Caco-2 (cell line): ENCODE data around the gene CDH10. TPM values are rescaled to one million over a fixed set of nuclear protein-coding genes. Genes with fewer than 3 reads are reported as not detected.

Experiments used
- BruUV-seq: library from RNA; stranded (reverse); fragments of 400-500 nt; replicated peaks from 2 replicates; lab custom pipeline; 2021; lab: Mats Ljungman, UMichigan
- CTCF ChIA-PET: fragments of 300-600 bp; sonication (Branson Sonifier 250); formaldehyde crosslinking; loops from one replicate; lab custom pipeline; 2022; ENCODE audit warnings: antibody characterized with exemption; lab: Charles Lee
- POLR2A ChIA-PET: fragments of 300-600 bp; sonication (Branson Sonifier 250); formaldehyde crosslinking; loops from one replicate; lab custom pipeline; 2022; ENCODE audit warnings: antibody characterized with exemption; lab: Charles Lee
- DNase-seq, 2 experiments: peaks; one replicate each; pipeline versions ENCODE4 v3.0.0 to v3.0.0-alpha.2; 2020 to 2022
- H3K27me3 ChIP-seq: replicated peaks from 2 replicates; pipeline ENCODE4 v1.6.0; 2011; ENCODE audit warnings: low read length; ENCODE audit not compliant: control insufficient read depth, insufficient read depth
- H3K36me3 ChIP-seq: 2 replicates; pipeline ENCODE4 v1.5.1; 2011; ENCODE audit warnings: low read length; ENCODE audit not compliant: control insufficient read depth, insufficient read depth
- H3K4me1 ChIP-seq: fragments of 250-450 bp; sonication (Bioruptor Pico); 2 replicates; pipeline ENCODE4 v1.5.1; 2020; ENCODE audit warnings: mild to moderate bottlenecking
- H3K4me3 ChIP-seq: 2 replicates; pipeline ENCODE4 v1.5.1; 2011; ENCODE audit warnings: low read depth, mild to moderate bottlenecking, control low read depth, low read length
- H3K9me3 ChIP-seq: fragments of 250-450 bp; sonication (Bioruptor Pico); 2 replicates; pipeline ENCODE4 v1.5.1; 2020; ENCODE audit warnings: mild to moderate bottlenecking, moderate library complexity
- H3K27ac Mint-ChIP-seq: one replicate; pipeline ENCODE4 v1.8.0; 2022; ENCODE audit warnings: mixed read lengths; ENCODE audit not compliant: unreplicated experiment
- H3K27me3 Mint-ChIP-seq: one replicate; pipeline ENCODE4 v1.8.0; 2022; ENCODE audit warnings: mixed read lengths; ENCODE audit not compliant: insufficient read depth, unreplicated experiment
- H3K36me3 Mint-ChIP-seq: one replicate; pipeline ENCODE4 v1.8.0; 2022; ENCODE audit warnings: mild to moderate bottlenecking, mixed read lengths; ENCODE audit not compliant: insufficient read depth, unreplicated experiment
- H3K4me1 Mint-ChIP-seq: one replicate; pipeline ENCODE4 v1.8.0; 2022; ENCODE audit warnings: low read depth, mixed read lengths; ENCODE audit not compliant: unreplicated experiment
- H3K4me3 Mint-ChIP-seq: one replicate; pipeline ENCODE4 v1.8.0; 2022; ENCODE audit warnings: mild to moderate bottlenecking, moderate library complexity, mixed read lengths; ENCODE audit not compliant: unreplicated experiment
- H3K9me3 Mint-ChIP-seq: one replicate; pipeline ENCODE4 v1.8.0; 2022; ENCODE audit warnings: mixed read lengths; ENCODE audit not compliant: unreplicated experiment
- intact Hi-C: fragments of 100-400 bp; cut with micrococcal nuclease; formaldehyde crosslinking; loops from one replicate; pipeline ENCODE4 v1.10.0; 2022; ENCODE audit not compliant: unreplicated experiment
- total RNA-seq: library from RNA; stranded (reverse); gene quantifications from 2 replicates; pipeline ENCODE4 v1.2.3, GENCODE V29; 2022
- TF ChIP-seq, protein P1 (sequence below), 2 experiments: fragments of 200-600 bp in 1 of 2; IDR thresholded peaks; 1 replicate in 1 of 2; 2 replicates in 1 of 2; pipeline versions ENCODE4 v1.5.1 to v1.8.0; 2011 to 2022; ENCODE audit warnings: antibody characterized with exemption in 1 of 2, control low read depth in 1 of 2, inconsistent platforms in 1 of 2, low read depth in 1 of 2, low read length in 1 of 2, mild to moderate bottlenecking in 1 of 2, moderate library complexity in 1 of 2; ENCODE audit not compliant: insufficient read depth in 1 of 2, severe bottlenecking in 1 of 2, unreplicated experiment in 1 of 2

The CDH10 gene
- total RNA-seq, 1 experiment from 2014 or later, result not detected

DNA sequence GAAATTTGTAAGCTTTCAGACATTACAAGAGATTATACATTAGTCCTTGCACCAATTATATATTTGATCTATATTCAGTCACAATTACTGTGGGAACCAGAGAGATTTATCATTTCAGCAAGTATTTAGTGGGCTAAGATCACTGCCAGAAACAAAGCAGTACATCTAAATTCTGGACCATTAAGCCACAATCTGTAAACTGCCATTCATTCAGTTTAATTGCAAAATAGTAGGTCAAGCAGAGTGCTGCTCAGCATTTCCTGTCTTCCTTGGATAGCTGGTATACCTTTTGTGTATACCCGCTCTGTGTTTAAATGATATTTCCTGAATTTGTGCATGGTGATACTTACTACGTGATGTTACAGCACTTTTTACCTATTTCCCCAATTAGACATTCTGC is 42.6 kb downstream of the CDH10 start:
- H3K4me3 ChIP-seq, result no peak overlapping the region
- Mint-ChIP-seq H3K27ac (no peak overlapping the region), H3K36me3 (no peaks in the 10 kb centered on the region), H3K4me1 (no peaks in the 10 kb centered on the region), H3K27me3 (peaks cover 2% of the 10 kb centered on the region), H3K4me3 (no peak overlapping the region), H3K9me3 (no peaks in the 10 kb centered on the region)
- ChIA-PET POLR2A (no interaction called here), CTCF (no interaction called here)
- intact Hi-C loops, result no loop called here
- H3K4me1 ChIP-seq, result no peaks in the 10 kb centered on the region
- H3K36me3 ChIP-seq, result no peaks in the 10 kb centered on the region
- no peaks in the 10 kb centered on the region for H3K27me3 ChIP-seq
- TF ChIP-seq, protein P1, sequence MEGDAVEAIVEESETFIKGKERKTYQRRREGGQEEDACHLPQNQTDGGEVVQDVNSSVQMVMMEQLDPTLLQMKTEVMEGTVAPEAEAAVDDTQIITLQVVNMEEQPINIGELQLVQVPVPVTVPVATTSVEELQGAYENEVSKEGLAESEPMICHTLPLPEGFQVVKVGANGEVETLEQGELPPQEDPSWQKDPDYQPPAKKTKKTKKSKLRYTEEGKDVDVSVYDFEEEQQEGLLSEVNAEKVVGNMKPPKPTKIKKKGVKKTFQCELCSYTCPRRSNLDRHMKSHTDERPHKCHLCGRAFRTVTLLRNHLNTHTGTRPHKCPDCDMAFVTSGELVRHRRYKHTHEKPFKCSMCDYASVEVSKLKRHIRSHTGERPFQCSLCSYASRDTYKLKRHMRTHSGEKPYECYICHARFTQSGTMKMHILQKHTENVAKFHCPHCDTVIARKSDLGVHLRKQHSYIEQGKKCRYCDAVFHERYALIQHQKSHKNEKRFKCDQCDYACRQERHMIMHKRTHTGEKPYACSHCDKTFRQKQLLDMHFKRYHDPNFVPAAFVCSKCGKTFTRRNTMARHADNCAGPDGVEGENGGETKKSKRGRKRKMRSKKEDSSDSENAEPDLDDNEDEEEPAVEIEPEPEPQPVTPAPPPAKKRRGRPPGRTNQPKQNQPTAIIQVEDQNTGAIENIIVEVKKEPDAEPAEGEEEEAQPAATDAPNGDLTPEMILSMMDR (IDR thresholded peaks at IDR 0.05; ENCODE audit: insufficient read depth in 1 of 2, low read depth in 1 of 2, low read length in 1 of 2, severe bottlenecking in 1 of 2, unreplicated experiment in 1 of 2), result no peak
- BruUV-seq, result no TSS peak
- H3K9me3 ChIP-seq, result no peaks in the 10 kb centered on the region
- no peak for DNase-seq

DNA sequence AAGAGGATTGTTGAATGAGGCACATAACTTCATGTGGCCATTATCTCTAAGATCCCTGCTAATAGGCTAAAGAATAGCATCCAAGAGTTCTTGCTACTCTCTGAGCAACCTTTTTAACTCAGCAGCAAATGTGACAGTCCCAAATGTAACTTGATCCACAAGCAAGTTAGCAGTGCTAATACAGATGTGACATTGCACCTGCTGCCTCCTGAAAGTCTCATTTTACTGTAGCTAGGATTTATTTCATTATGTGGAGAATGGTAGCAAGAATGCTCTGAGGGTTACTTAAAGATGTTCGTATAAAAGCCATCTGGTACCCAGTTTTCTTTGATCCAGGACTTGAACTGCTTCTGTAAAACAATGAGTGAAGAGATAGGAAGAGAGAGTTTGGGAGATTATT is 45.8 kb downstream of the CDH10 start:
- no TSS peak for BruUV-seq
- no peaks in the 10 kb centered on the region for H3K27me3 Mint-ChIP-seq
- Histone ChIP-seq H3K4me3 (no peak overlapping the region), H3K36me3 (no peaks in the 10 kb centered on the region), H3K4me1 (no peaks in the 10 kb centered on the region), H3K27me3 (no peaks in the 10 kb centered on the region), H3K9me3 (no peaks in the 10 kb centered on the region)
- DNase-seq, result no peak
- no peaks in the 10 kb centered on the region for H3K9me3 Mint-ChIP-seq
- no peak overlapping the region for H3K27ac Mint-ChIP-seq
- H3K4me3 Mint-ChIP-seq, result no peak overlapping the region
- TF ChIP-seq, protein P1 (IDR thresholded peaks at IDR 0.05; ENCODE audit: insufficient read depth in 1 of 2, low read depth in 1 of 2, low read length in 1 of 2, severe bottlenecking in 1 of 2, unreplicated experiment in 1 of 2), result no peak
- ChIA-PET CTCF (no interaction called here), POLR2A (no interaction called here)
- intact Hi-C loops, result no loop called here
- no peaks in the 10 kb centered on the region for H3K4me1 Mint-ChIP-seq
- no peaks in the 10 kb centered on the region for H3K36me3 Mint-ChIP-seq

DNA sequence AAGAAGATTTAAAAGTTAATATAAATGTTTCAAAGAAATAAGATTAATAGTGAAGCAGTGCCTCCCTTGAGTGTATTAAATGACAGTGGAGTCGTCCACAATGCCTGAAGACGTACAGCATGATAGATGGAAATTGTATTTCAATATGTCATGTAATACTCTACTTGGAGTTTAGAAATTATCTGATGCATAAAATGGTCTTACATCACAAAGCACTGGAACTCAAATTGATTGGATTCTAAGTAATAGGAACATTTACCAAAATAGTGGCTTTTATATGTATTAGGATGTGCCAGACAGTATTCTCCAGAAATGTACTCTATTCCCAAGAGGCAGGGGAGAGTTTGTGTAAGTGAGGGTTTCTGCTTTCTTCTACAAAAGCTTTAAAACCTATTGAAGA is 49.4 kb downstream of the CDH10 start:
- H3K4me1 Mint-ChIP-seq, result no peaks in the 10 kb centered on the region
- intact Hi-C loops, result no loop called here
- Histone ChIP-seq H3K36me3 (no peaks in the 10 kb centered on the region), H3K27me3 (no peaks in the 10 kb centered on the region), H3K4me3 (no peak overlapping the region), H3K4me1 (no peaks in the 10 kb centered on the region), H3K9me3 (no peaks in the 10 kb centered on the region)
- no peak for DNase-seq
- no peaks in the 10 kb centered on the region for H3K9me3 Mint-ChIP-seq
- ChIA-PET POLR2A (no interaction called here), CTCF (no interaction called here)
- no peaks in the 10 kb centered on the region for H3K27me3 Mint-ChIP-seq
- H3K27ac Mint-ChIP-seq, result no peak overlapping the region
- no peaks in the 10 kb centered on the region for H3K36me3 Mint-ChIP-seq
- no peak overlapping the region for H3K4me3 Mint-ChIP-seq
- TF ChIP-seq, protein P1 (IDR thresholded peaks at IDR 0.05; ENCODE audit: insufficient read depth in 1 of 2, low read depth in 1 of 2, low read length in 1 of 2, severe bottlenecking in 1 of 2, unreplicated experiment in 1 of 2), result no peak
- BruUV-seq, result no TSS peak
